NCI-H1417 (cell line): ENCODE data around the gene PNPLA7.
"Not testable (repeated sequence)": the region's sequence is repeated elsewhere in the genome, so short reads cannot be mapped to it uniquely, and the experiment has no call there.

ENCODE experiments used
- DNase-seq, 3 experiments: peaks; one replicate each; lab custom pipeline; 2025; lab: John Stamatoyannopoulos, UW

Gene PNPLA7

GRCh38 chr9:137480686-137481683 is 69.2 kb downstream of the PNPLA7 start:
- DNase-seq, result no peak

DNA sequence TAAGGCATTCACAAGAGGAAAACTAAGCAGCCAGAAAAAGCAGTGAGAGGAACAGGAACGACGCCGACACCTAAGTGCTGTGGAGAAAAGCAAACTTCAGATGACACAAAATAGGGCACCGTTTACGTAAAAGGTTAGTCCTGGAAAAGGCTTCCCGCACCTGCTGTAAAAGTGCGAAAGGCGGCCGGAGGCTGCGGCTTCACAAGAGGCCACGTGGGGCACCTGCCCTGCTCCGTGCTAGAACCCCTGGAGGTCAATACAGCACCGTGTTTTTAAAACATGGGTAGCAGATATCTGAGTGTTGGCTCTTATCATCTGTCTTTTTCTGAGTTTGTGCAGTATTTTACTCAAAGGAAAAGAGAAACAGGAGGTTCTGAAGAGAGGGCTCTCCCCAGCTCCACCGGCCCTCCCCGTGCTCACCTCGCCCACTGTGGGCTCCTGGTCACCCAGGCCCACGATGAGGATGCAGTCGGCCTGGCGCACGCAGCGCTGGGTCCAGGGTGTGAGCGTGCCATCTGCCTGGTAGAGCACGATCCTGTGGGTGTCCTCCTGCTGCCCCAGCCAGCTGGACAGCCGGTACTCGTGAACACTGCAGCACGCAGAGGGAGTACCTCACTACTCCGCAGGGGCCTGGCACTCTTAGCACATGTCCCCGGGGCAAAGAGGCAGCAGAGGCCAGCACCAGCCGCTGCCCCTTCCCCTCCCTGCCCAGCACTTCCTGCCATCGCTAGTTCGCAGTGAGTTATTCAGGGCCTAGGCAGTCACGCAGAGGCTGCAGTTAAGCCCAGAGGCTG is 70.1 kb downstream of the PNPLA7 start:
- DNase-seq, result peak in 2 of 3 experiments; percentile 76 to 84

DNA sequence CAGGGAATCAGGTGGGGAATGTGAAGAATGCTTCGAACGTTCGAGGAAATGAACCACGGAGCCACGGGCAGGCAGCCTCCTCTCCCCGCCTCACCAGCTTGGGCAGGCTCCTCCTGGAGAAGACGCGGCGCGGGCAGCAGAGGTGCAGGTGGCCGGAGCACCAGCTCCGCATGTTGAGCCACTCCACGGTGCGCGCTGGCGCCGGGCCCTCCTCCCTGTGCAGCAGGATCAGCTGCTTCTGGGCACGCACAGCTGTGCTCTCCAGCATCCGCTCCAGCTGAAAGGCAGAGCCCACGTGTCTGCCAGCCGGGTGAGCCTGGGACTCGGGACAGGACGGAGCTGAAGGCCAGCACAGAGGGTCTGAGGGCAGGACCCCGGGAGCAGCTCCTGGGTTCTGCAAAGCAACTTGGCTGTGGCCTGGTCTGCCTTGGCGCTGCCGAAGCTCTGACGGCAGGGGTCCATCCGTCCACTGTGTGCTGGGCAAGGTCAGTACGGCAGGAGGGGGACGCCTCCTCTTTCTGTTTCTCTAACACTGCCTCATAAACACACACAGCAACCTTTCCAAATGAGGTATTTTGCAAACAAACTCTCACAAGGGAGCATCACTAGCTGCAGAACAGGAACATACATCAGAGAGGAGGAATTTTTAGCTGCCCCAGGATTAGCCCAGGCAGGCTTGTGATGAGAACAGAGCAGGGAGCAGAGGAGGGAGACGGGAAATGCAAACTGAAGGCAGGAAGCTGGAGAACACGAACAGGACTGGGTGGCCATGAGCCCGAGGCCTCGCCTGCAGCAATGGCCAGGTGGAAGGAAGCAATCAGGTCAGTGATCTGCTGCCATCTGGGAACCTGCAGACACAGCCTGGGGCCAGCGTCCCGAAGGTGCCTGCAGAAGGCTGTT is 71.0 kb downstream of the PNPLA7 start:
- peak in 2 of 3 experiments; percentile 85 to 87 for DNase-seq

GRCh38 chr9:137478613-137478961 is 71.6 kb downstream of the PNPLA7 start:
- no peak for DNase-seq

DNA sequence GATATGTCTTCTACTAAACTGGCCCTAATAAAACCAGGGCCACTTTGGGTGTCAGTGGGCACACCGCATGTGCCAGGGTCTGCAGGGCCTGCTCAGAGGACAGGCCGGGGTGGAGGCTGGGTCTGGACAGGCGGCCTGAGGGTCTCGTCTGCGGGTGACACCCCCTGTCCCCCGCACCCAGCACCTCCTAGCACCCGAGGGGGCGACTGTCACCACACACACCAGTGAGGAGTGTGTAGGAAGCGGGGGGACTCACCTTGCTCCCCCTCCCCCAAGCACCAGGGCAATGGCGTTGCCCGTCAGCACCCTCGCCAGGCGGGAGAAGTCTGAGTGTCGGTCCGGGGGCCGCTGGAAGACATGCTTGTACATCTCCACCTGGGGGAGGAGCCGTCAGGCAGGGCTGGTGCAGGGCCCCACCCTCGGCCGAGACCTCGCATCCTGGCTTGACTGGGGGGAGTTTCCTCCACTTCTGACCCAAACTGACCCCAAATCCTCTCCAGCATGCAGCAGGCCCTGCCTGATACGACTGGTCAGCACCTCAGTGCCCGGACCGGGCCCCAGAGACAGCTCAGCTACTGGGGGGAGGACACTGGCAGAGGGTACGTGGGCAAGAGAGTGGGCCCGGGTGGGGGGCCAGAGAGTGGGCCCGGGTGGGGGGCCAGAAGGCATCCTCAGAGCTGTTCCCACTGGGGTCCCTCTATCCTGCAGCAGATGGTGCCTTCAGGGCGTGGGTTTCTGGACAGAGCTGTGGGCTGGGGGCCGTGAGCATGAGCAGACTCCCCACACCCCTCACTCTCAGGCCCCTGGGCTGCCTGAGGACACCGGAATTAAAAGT is 72.2 kb downstream of the PNPLA7 start:
- no peak for DNase-seq

- no peak for DNase-seq
These were observed 73.3 kb downstream of the PNPLA7 start for GRCh38 chr9:137476856-137477255.

DNA sequence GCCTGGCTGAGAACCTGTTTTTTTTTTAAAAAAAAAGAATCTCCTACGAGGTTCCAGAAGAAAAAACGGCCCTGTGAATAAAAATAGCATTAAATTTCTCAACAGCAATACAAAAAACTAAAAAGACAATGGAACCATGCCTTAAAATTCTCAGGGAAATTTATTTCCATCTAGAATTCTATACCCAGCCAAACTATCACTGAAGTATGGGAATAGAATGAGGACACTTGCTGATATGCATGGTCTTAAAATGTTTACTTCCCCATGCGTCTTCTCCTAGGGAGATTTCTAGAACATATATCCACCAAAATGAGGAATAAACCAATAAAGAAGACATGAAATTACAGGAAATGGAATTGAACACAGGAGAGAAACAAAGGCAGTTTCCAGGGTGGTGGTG is 74.5 kb downstream of the PNPLA7 start:
- DNase-seq, result no peak

DNA sequence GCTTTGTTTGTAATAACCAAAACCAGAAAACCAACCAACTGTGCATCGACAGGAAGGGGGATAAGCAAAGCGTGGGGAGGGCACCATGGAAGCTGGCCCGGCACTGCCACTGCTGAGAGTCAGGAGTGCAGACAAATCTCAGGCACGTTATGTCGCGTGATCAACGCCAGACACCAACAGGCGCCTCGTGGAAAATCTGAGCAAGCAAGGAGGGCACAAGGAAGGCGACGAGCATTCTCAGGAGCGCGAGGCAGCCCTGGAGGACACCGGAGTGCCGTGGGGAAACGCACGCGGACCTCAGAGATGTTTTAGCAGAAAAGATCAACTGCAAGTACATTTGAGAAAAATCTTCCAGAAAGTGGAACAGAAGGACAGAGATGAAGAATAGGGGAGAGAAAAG is 75.9 kb downstream of the PNPLA7 start:
- DNase-seq, result no peak

DNA sequence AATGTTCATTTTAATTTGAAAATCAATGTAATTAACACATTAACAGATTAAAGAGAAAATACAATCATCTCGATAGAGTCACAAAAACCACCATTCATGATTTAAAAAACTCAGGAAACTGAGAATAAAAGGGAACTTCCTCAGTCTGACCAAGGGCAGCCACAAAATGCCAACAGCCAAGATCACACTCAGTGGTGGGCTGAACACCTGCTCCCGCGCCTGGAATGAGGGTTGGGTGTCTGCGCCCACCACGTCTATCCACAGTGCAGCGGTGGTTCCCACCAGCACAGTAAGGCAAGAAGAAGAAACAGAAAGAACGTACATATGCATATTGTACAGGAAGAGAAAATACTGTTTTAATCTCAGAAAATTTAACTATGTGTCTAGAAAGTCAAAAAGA is 79.4 kb downstream of the PNPLA7 start:
- DNase-seq, result no peak

- DNase-seq, result no peak
These were observed 82.3 kb downstream of the PNPLA7 start for GRCh38 chr9:137467896-137468295.

DNA sequence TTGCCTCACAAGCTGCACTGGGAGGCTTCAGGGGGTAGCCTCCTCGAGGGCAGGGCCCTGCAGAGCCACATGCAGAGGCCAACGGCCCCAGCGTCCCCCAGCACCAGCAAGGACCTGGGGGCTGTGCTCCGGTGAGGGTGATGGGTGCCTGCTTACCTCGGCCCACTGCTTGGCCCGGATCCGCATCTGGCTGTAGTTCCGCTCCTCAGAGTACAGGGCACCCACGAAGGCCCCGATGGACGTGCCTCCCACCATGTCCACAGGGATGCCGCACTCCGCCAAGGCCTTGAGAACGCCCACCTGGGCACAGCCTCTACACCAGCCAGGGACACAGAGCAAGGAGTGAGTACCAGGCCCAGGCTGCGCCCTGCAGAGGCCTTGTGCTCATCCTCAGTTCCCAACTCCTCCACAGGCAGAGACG is 83.0 kb downstream of the PNPLA7 start:
- no peak for DNase-seq

DNA sequence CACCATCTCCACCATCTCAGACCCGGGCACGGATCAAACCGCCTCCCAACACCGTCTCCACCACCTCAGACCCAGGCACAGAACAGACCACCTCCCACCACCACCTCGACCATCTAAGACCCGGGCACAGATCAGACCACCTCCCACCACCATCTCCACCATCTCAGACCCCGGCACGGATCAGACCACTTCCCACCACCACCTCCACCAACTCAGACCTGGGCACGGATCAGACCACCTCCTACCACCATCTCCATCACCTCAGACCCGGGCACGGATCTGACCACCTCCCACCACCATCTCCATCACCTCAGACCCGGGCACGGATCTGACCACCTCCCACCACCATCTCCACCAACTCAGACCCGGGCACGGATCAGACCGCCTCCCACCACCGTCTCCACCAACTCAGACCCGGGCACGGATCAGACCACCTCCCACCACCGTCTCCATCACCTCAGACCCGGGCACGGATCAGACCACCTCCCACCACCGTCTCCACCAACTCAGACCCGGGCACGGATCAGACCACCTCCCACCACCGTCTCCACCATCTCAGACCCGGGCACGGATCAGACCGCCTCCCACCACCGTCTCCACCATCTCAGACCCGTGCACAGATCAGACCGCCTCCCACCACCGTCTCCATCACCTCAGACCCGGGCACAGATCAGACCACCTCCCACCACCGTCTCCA is 83.7 kb downstream of the PNPLA7 start:
- not testable (repeated sequence) for DNase-seq

DNA sequence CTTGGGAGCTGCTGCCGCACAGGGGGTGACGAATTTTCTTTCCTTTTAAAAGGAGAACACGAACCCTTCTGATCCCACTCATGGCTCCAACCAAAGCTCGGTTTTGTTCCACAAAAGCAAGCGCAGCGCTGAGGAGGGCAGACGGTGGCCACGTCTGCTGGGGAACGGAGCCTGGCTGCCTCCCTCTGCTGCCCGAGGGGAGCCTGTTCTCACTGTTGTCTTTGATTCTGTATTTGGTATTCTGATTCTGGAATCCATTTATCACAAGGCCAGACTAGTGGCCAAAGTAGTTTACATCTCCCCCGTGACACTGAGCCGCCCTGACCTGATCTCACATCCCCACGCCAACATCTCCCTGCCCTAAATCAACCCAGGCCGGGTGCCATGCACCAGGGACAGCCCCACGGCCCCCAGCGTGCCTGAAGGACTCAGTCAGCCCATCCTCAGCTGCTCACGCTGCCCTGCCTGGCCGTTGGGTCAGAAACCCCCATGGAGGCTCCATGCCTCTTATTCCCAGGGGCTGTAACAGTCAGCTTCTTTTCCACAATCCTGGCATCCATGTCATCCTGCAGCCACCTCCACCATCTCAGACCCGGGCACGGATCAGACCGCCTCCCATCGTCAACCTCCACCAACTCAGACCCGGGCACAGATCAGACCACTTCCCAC is 84.3 kb downstream of the PNPLA7 start:
- no peak for DNase-seq

DNA sequence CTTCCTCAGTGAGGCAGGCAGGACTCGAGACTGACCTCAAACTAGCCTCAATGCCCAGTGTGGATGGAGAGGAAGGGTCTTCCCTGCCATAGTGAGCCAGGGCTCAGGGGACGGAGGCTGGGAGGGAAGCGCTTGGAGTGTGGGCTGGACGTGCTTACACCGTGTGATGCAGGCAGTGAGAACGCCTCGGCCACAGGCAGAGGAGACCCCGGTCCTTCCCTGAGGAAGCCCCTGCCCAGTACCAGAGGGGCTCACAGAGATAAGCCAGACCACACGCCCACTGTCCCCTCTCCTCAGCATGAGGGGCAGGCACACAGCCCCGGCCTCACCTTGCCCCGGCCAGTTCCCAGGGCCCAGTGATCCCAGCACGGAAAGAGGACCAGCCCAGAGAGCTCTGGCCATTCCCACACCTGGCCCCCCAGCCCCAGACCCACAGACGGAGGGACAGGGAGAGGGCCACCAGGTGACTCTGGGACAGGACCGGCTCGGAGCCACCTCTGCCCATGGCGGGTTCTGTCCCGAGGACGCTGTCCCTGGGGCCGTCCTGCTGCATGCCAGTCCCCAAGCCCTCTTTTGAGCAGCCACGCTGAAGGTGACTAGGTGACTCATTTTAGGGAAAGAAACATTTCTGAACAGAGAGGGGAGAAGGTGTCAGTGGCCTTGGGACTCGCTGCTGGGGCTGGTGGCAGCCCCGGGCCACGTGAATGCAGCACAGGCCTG is 85.0 kb downstream of the PNPLA7 start:
- DNase-seq, result no peak

GRCh38 chr9:137464291-137464999 is 85.8 kb downstream of the PNPLA7 start:
- DNase-seq, result no peak

DNA sequence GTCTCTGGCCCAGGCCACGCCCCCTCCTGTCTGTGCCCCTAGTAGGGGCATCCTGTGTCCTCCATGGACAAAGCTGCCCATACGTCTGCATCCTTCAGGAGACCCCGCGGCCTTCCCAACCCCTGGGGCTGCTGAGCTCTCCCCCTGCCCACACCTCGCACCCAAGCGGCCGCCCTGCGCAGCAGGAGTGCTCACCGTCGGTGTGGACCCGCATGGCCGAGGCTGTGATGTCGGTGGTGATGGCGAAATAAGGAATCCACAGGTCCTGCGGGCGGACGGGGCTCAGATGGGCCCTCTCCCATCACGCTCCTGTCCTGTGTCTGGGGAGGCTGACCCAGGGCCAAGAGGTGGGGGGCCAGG is 86.3 kb downstream of the PNPLA7 start:
- no peak for DNase-seq

- no peak for DNase-seq
These were observed 86.9 kb downstream of the PNPLA7 start for GRCh38 chr9:137462986-137463930.
